SH-SY5Y (cell line): ENCODE results near the gene SLC17A8.

Source experiments
- GATA2 ChIP-seq: IDR thresholded peaks from 2 replicates; pipeline ENCODE4 v1.6.1; 2011; ENCODE audit warnings: mild to moderate bottlenecking, low read depth, low read length
- GATA3 ChIP-seq: IDR thresholded peaks from 2 replicates; pipeline ENCODE4 v1.6.1; 2011; ENCODE audit warnings: low read depth, mild to moderate bottlenecking, low read length, moderate library complexity

GRCh38 chr12:100463661-100464060, 106.8 kb downstream of the SLC17A8 start:
- TF ChIP-seq GATA2 (no peak), GATA3 (no peak)
